Measurements from ENCODE around the gene CDKN1B. TPM values are rescaled to one million over a fixed set of nuclear protein-coding genes. Genes with fewer than 3 reads are reported as not detected.
A peak's percentile ranks its signal among the peaks of the same experiment; 100 is the strongest.

CDKN1B gene
- total RNA-seq, 2 donors from 2014 or later, result 73.5 to 110 TPM

GRCh38 chr12:12720052-12720451, 2.9 kb downstream of the CDKN1B start:
- WGBS, result 35% methylated on average over 4 of the region's 4 CpGs
- Histone ChIP-seq H3K36me3 (no peaks in the 10 kb centered on the region), H3K9me3 (no peaks in the 10 kb centered on the region), H3K4me1 (replicated peaks) (peaks cover 6% of the 10 kb centered on the region), H3K27me3 (replicated peaks; ENCODE audit: insufficient read depth) (no peaks in the 10 kb centered on the region), H3K27ac (peak overlapping the region; percentile 100), H3K4me3 (peak overlapping the region; percentile 92 to 94)
- TF ChIP-seq POLR2AphosphoS5 (IDR thresholded peaks at IDR 0.05), result no peak
- no peak for TF ChIP-seq CTCF (IDR thresholded peaks at IDR 0.05)
- no peak for TF ChIP-seq POLR2A (IDR thresholded peaks at IDR 0.05)
- intact Hi-C loops (cut with DNase I), result loop anchor here (10.0 kb wide), 1 partner anchor 65 kb away; the partner anchor contains the start of gene APOLD1
- no peak for DNase-seq (ENCODE audit: low spot score)

GRCh38 chr12:12720672-12721161, 3.5 kb downstream of the CDKN1B start:
- peak overlapping the region; percentile 100 for H3K27ac ChIP-seq
- no peaks in the 10 kb centered on the region for H3K9me3 ChIP-seq
- peak overlapping the region in 1 of 2 donors; percentile 4 for H3K4me3 ChIP-seq
- no peaks in the 10 kb centered on the region for H3K27me3 ChIP-seq (replicated peaks; ENCODE audit: insufficient read depth)
- no peak for DNase-seq (ENCODE audit: low spot score)
- H3K4me1 ChIP-seq (replicated peaks), result peaks cover under 1% of the 10 kb centered on the region
- no peaks in the 10 kb centered on the region for H3K36me3 ChIP-seq
- intact Hi-C loops (cut with DNase I), result loop anchor here (10.0 kb wide), 1 partner anchor 64 kb away; the partner anchor contains the start of gene APOLD1
- TF ChIP-seq POLR2AphosphoS5 (IDR thresholded peaks at IDR 0.05) (no peak), POLR2A (IDR thresholded peaks at IDR 0.05) (no peak), CTCF (IDR thresholded peaks at IDR 0.05) (no peak)
- 28% methylated on average over 4 of the region's 4 CpGs for WGBS

GRCh38 chr12:12721176-12721751, 4.1 kb downstream of the CDKN1B start:
- H3K27me3 ChIP-seq (replicated peaks; ENCODE audit: insufficient read depth), result no peaks in the 10 kb centered on the region
- peak overlapping the region in 1 of 2 donors; percentile 4 for H3K4me3 ChIP-seq
- H3K4me1 ChIP-seq (replicated peaks), result no peaks in the 10 kb centered on the region
- peak; percentile 50 for TF ChIP-seq POLR2AphosphoS5 (IDR thresholded peaks at IDR 0.05)
- TF ChIP-seq CTCF (IDR thresholded peaks at IDR 0.05), result no peak
- TF ChIP-seq POLR2A (IDR thresholded peaks at IDR 0.05), result no peak
- 24% methylated on average over 3 of the region's 3 CpGs for WGBS
- no peaks in the 10 kb centered on the region for H3K36me3 ChIP-seq
- H3K9me3 ChIP-seq, result no peaks in the 10 kb centered on the region
- intact Hi-C loops (cut with DNase I), result loop anchor here (10.0 kb wide), 1 partner anchor 64 kb away; the partner anchor contains the start of gene APOLD1
- H3K27ac ChIP-seq, result peak overlapping the region; percentile 100
- DNase-seq (ENCODE audit: low spot score), result no peak

- H3K27ac ChIP-seq, result peak overlapping the region; percentile 100
- no peaks in the 10 kb centered on the region for H3K27me3 ChIP-seq (replicated peaks; ENCODE audit: insufficient read depth)
- H3K4me1 ChIP-seq (replicated peaks), result no peaks in the 10 kb centered on the region
- no peak for DNase-seq (ENCODE audit: low spot score)
- H3K4me3 ChIP-seq, result peak overlapping the region in 1 of 2 donors; percentile 79
- TF ChIP-seq CTCF (IDR thresholded peaks at IDR 0.05) (no peak), POLR2AphosphoS5 (IDR thresholded peaks at IDR 0.05) (no peak), POLR2A (IDR thresholded peaks at IDR 0.05) (no peak)
- H3K9me3 ChIP-seq, result no peaks in the 10 kb centered on the region
- intact Hi-C loops (cut with DNase I), result loop anchor here (10.0 kb wide), 1 partner anchor 63 kb away; the partner anchor contains the start of gene APOLD1
- 41% methylated on average over 2 of the region's 2 CpGs for WGBS
- no peaks in the 10 kb centered on the region for H3K36me3 ChIP-seq
Measured at GRCh38 chr12:12721814-12722434, 4.8 kb downstream of the CDKN1B start.
